ENCODE measurements around the gene ZXDC.

ZXDC gene

GRCh38 chr3:126475413-126476114 lies at the start of gene ZXDC:
Gene ZXDC (minus strand): TSS chr3:126475891. CDS start chr3:126475865, 26 bp downstream.
- Histone ChIP-seq H3K9me3 (ENCODE audit: control insufficient read depth, low read length) (no peaks in the 10 kb centered on the region), H3K4me3 (ENCODE audit: low read length) (peak within 1 kb of the TSS; percentile 66), H3K36me3 (ENCODE audit: control insufficient read depth, insufficient read depth, low read length) (peaks cover 3% of the 10 kb centered on the region), H3K27me3 (ENCODE audit: control insufficient read depth, insufficient read depth, low read length) (no peaks in the 10 kb centered on the region), H3K4me1 (ENCODE audit: control insufficient read depth, insufficient read depth, low read length) (peaks cover 22% of the 10 kb centered on the region), H3K9ac (ENCODE audit: low read length) (peak within 1 kb of the TSS; percentile 77)

DNA sequence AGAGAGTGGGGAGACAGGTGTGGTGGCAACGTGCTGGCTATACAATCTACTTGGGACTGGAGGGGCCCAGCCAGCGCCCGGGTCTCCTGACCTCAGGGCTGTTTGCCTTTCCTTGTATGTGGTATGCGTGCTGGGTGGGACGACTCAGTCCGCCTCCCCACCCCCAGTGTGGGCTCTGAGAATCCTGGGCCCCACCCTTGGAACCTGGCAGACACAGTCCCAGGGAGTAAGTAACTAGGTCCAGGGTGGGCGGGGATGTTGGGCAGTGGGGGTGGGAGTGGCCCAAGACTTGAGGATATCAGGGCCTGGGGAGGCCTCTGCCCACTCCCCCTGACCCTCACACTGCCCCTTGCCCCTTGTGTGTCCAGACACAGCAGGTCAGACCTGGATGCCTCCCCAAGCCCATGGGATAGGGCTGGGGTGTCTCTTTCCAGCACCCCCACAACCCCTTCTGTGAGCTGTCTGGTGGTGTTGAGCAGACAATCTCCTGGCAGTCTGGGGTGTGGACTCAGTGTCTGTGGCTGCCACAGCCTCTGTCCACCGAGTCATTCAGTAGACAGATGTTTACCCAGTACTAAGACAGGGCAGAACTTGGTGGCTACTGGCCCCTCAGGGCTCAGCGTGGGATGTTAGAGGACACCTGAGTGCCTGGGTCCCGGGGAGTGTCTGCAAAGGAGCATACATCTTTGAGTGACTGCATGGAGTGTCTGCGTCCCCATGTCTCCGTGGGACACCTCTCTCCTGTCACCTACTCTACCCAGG lies 49.6 kb upstream of the ZXDC start:
- H3K4me3 ChIP-seq (ENCODE audit: low read length): peak overlapping the region; percentile 71
- H3K9me3 ChIP-seq (ENCODE audit: control insufficient read depth, low read length): no peaks in the 10 kb centered on the region
- H3K9ac ChIP-seq (ENCODE audit: low read length): peak overlapping the region; percentile 37
- H3K27me3 ChIP-seq (ENCODE audit: control insufficient read depth, insufficient read depth, low read length): peaks cover 19% of the 10 kb centered on the region
- peaks cover 26% of the 10 kb centered on the region for H3K4me1 ChIP-seq (ENCODE audit: control insufficient read depth, insufficient read depth, low read length)
- H3K36me3 ChIP-seq (ENCODE audit: control insufficient read depth, insufficient read depth, low read length): no peaks in the 10 kb centered on the region

GRCh38 chr3:126524429-126524988 lies 48.8 kb upstream of the ZXDC start:
- Histone ChIP-seq H3K9me3 (ENCODE audit: control insufficient read depth, low read length) (no peaks in the 10 kb centered on the region), H3K27me3 (ENCODE audit: control insufficient read depth, insufficient read depth, low read length) (peaks cover 22% of the 10 kb centered on the region), H3K9ac (ENCODE audit: low read length) (peak overlapping the region; percentile 37), H3K36me3 (ENCODE audit: control insufficient read depth, insufficient read depth, low read length) (no peaks in the 10 kb centered on the region), H3K4me1 (ENCODE audit: control insufficient read depth, insufficient read depth, low read length) (peaks cover 26% of the 10 kb centered on the region), H3K4me3 (ENCODE audit: low read length) (peak overlapping the region; percentile 71)

DNA sequence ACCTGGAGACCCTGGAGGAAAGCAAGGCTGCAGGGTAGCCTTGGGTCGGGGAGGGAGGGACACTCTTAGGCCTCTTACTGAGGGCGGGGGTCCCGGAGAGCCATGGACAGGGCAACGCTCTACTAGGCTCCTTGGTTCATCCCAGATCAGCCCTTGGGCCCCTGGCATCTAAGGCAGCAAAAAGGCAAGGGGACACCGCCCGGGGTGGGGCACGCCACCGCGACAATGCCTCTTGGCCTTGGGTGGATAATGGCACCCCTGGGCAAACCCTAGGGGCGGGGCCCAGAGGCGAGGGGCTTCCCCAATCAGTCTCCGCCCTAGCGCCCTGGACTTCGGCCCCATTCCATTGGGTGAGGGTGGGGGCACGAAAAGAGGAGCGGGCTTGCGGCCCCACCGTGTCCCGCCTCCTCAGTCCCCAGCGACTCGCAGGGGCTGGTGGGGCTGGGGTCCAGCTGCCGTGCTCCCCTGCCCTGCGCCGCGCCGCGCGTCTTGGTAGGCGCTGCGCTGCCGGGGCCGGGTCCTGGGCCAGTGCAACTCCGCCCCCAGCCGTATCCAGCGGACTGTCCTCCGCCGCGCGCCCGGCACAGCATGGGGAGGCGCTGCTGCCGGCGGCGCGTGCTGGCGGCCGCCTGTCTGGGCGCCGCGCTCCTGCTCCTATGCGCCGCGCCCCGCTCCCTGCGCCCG lies 48.2 kb upstream of the ZXDC start, which contains the start of gene CHST13:
TSS of gene CHST13 (plus strand) at position 411 of the 684 bp plus-strand sequence. CDS start at position 589, 178 bp downstream.
- peaks cover 22% of the 10 kb centered on the region for H3K27me3 ChIP-seq (ENCODE audit: control insufficient read depth, insufficient read depth, low read length)
- H3K4me3 ChIP-seq (ENCODE audit: low read length): peak within 1 kb of the TSS; percentile 71
- no peaks in the 10 kb centered on the region for H3K36me3 ChIP-seq (ENCODE audit: control insufficient read depth, insufficient read depth, low read length)
- H3K9ac ChIP-seq (ENCODE audit: low read length): peak within 1 kb of the TSS; percentile 37
- H3K4me1 ChIP-seq (ENCODE audit: control insufficient read depth, insufficient read depth, low read length): peaks cover 26% of the 10 kb centered on the region
- H3K9me3 ChIP-seq (ENCODE audit: control insufficient read depth, low read length): no peaks in the 10 kb centered on the region

DNA sequence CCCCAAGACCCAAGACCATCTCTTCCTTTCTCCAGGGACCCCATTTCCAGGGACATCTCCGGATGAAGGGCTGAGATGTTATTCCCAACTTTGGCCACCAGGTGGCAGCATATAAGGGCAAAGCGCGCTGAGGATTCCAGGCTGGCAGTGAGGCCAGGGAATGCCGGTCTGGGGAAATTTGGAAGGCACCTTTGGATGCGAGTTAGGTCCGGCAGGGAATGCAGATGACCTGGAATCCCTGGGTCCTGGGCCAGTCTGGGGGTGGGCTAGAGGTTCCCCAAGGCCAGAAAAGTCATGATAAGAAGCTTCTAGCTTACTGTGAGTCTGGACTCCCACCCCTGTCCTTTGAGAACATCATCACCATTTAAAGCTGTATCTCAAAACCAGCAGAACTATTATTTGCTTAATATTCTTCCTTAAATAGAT lies 46.7 kb upstream of the ZXDC start:
- H3K4me1 ChIP-seq (ENCODE audit: control insufficient read depth, insufficient read depth, low read length): peaks cover 26% of the 10 kb centered on the region
- H3K4me3 ChIP-seq (ENCODE audit: low read length): no peak overlapping the region
- no peaks in the 10 kb centered on the region for H3K9me3 ChIP-seq (ENCODE audit: control insufficient read depth, low read length)
- H3K36me3 ChIP-seq (ENCODE audit: control insufficient read depth, insufficient read depth, low read length): no peaks in the 10 kb centered on the region
- peaks cover 22% of the 10 kb centered on the region for H3K27me3 ChIP-seq (ENCODE audit: control insufficient read depth, insufficient read depth, low read length)
- no peak overlapping the region for H3K9ac ChIP-seq (ENCODE audit: low read length)

- Histone ChIP-seq H3K4me1 (ENCODE audit: control insufficient read depth, insufficient read depth, low read length) (peaks cover 26% of the 10 kb centered on the region), H3K36me3 (ENCODE audit: control insufficient read depth, insufficient read depth, low read length) (no peaks in the 10 kb centered on the region), H3K9ac (ENCODE audit: low read length) (no peak overlapping the region), H3K9me3 (ENCODE audit: control insufficient read depth, low read length) (no peaks in the 10 kb centered on the region), H3K4me3 (ENCODE audit: low read length) (no peak overlapping the region), H3K27me3 (ENCODE audit: control insufficient read depth, insufficient read depth, low read length) (peaks cover 22% of the 10 kb centered on the region)
These were observed 45.6 kb upstream of the ZXDC start for GRCh38 chr3:126521122-126521891.

DNA sequence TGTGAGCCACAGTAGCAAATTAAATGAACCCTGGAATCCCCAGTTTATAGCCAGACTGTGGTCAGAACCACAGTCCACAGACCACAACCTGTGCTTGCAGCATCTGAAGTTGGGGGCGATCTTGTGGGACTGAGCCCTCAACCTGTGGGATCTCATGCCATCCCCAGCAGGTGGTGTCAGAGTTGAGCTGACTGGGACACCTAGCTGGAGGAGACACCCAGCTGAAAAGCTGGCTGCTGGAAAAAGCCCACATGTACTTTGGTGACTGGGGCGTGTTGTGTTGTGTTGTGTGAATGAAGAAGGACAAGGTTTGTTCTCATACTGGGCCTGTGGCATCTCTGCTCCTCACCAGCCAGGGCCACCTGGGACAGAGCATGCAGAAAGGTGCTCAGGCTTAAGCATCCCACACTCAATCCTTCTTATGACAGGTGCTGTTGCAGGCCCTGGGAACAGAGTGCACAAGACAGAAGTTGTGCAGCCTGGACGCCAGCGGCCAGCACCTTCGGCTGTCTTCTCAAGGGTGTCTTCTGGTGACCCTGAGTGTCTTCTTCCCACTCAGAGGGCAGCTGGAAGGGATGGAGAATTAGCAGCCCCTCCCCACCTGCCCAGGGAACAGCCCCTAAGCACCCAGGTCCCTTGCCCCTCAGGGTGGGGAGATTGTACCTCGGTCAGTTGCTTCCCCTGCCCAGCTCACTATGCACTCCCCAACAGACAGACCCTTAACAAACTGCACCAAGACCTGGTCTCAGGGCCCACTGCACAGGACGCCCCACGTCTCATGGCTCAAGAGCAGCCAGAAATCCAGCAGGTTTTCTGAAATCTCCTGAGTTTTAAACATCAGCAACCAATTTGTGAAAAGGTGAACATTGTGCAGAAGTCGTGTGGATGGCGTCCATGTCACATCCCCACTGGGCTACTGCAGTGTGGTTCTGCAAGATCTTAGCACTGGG lies 44.1 kb upstream of the ZXDC start:
- no peaks in the 10 kb centered on the region for H3K9me3 ChIP-seq (ENCODE audit: control insufficient read depth, low read length)
- H3K4me1 ChIP-seq (ENCODE audit: control insufficient read depth, insufficient read depth, low read length): peaks cover 19% of the 10 kb centered on the region
- no peak overlapping the region for H3K4me3 ChIP-seq (ENCODE audit: low read length)
- no peak overlapping the region for H3K9ac ChIP-seq (ENCODE audit: low read length)
- H3K36me3 ChIP-seq (ENCODE audit: control insufficient read depth, insufficient read depth, low read length): no peaks in the 10 kb centered on the region
- peaks cover 20% of the 10 kb centered on the region for H3K27me3 ChIP-seq (ENCODE audit: control insufficient read depth, insufficient read depth, low read length)

DNA sequence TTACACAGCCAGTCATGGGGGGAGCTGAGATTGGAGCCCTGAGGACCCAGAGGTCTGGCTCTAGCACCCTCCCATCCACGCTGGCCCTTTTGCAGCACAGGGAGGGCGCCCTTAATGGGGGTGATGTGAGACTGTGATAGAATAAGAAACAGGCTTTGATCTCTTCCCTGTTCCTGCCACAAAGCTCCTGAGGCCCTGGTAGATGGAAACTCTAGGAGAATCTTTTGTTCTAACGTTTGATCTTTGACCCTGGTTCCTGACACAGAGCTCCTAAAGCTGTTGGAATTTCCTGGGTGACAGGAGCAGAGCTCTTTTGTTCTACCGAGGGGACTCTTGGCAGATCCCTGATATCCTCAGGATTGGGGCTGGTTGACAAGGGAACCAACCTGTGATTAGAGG lies 43.1 kb upstream of the ZXDC start:
- H3K9ac ChIP-seq (ENCODE audit: low read length): no peak overlapping the region
- peaks cover 12% of the 10 kb centered on the region for H3K27me3 ChIP-seq (ENCODE audit: control insufficient read depth, insufficient read depth, low read length)
- no peaks in the 10 kb centered on the region for H3K9me3 ChIP-seq (ENCODE audit: control insufficient read depth, low read length)
- H3K36me3 ChIP-seq (ENCODE audit: control insufficient read depth, insufficient read depth, low read length): no peaks in the 10 kb centered on the region
- peaks cover 10% of the 10 kb centered on the region for H3K4me1 ChIP-seq (ENCODE audit: control insufficient read depth, insufficient read depth, low read length)
- H3K4me3 ChIP-seq (ENCODE audit: low read length): no peak overlapping the region

- no peaks in the 10 kb centered on the region for H3K36me3 ChIP-seq (ENCODE audit: control insufficient read depth, insufficient read depth, low read length)
- H3K9me3 ChIP-seq (ENCODE audit: control insufficient read depth, low read length): no peaks in the 10 kb centered on the region
- H3K4me3 ChIP-seq (ENCODE audit: low read length): no peak overlapping the region
- H3K9ac ChIP-seq (ENCODE audit: low read length): no peak overlapping the region
- peaks cover 4% of the 10 kb centered on the region for H3K4me1 ChIP-seq (ENCODE audit: control insufficient read depth, insufficient read depth, low read length)
- H3K27me3 ChIP-seq (ENCODE audit: control insufficient read depth, insufficient read depth, low read length): peaks cover 6% of the 10 kb centered on the region
These were observed 42.5 kb upstream of the ZXDC start for GRCh38 chr3:126517986-126518778.

DNA sequence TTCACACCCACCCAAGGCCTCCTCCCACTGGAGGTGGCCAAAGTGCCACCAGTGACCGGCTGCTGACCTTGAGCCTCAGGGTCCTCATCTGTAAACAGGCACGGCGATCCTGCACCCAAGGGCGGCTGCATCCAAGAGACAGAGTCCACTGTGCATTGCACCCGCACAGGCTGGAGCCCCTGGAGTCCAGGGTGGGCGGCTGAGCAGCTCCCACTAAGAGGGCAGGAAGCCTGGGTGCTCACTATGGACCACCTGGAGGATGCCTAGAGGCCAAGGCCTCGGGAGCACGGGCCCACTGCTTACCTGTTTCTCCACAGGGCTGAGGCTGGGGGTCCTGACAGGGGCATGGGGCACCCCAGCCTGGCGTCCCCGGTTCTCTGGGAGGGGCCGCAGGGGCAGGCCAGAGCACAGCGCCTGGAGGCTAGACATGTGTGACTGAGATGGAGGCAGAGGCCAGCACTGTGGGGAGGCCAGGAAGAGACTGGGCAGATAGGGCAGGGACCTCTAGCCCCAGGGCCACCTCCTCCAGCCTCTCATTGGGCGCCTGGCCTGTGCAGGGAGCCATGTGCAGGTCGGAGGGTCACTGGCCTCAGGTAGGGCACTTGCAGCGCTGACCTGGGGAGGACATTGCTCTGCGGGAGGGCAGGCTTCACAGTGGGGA lies 41.7 kb upstream of the ZXDC start, which contains the start of gene UROC1:
TSS of gene UROC1 (minus strand) at position 483 of the 661 bp plus-strand sequence. CDS start at position 429, 54 bp downstream.
- H3K9ac ChIP-seq (ENCODE audit: low read length): no peak within 1 kb of the TSS
- no peak within 1 kb of the TSS for H3K4me3 ChIP-seq (ENCODE audit: low read length)
- H3K36me3 ChIP-seq (ENCODE audit: control insufficient read depth, insufficient read depth, low read length): no peaks in the 10 kb centered on the region
- peaks cover 3% of the 10 kb centered on the region for H3K27me3 ChIP-seq (ENCODE audit: control insufficient read depth, insufficient read depth, low read length)
- H3K4me1 ChIP-seq (ENCODE audit: control insufficient read depth, insufficient read depth, low read length): no peaks in the 10 kb centered on the region
- H3K9me3 ChIP-seq (ENCODE audit: control insufficient read depth, low read length): no peaks in the 10 kb centered on the region

All from mucosa of stomach (tissue), 1 donor.